Stimulated activated CD8-positive, alpha-beta memory T cell treated with anti-CD3 and anti-CD28 coated beads, Interleukin-2, amount 100 ng/mL, for 48 hours (primary cell): ENCODE results near the gene BCO1.
A peak's percentile ranks its signal among the peaks of the same experiment; 100 is the strongest.

Experiments used
- DNase-seq, 2 donors: peaks; one replicate each; pipeline ENCODE4 v3.0.0-alpha.2; 2020; ENCODE audit warnings: low read depth in 2 of 2

The BCO1 gene

GRCh38 chr16:81318711-81319110 lies 80.2 kb downstream of the BCO1 start:
- DNase-seq = no peak

- no peak for DNase-seq
Observed at GRCh38 chr16:81319221-81319912, 80.9 kb downstream of the BCO1 start.

- no peak for DNase-seq
Observed at GRCh38 chr16:81321039-81321438, 82.5 kb downstream of the BCO1 start.

- no peak for DNase-seq
Observed at GRCh38 chr16:81321536-81321935, 83.0 kb downstream of the BCO1 start.

- no peak for DNase-seq
Observed at GRCh38 chr16:81324808-81325207, 86.3 kb downstream of the BCO1 start.

GRCh38 chr16:81327011-81327410 lies 88.5 kb downstream of the BCO1 start:
- no peak for DNase-seq

- DNase-seq = no peak
Observed at GRCh38 chr16:81327447-81328196, 89.1 kb downstream of the BCO1 start.

GRCh38 chr16:81329947-81330346 lies 91.5 kb downstream of the BCO1 start:
- DNase-seq = no peak

- DNase-seq = no peak
Observed at GRCh38 chr16:81333356-81333755, 94.9 kb downstream of the BCO1 start.

- peak in 1 of 2 donors; percentile 13 for DNase-seq
Observed at GRCh38 chr16:81335669-81336068, 97.2 kb downstream of the BCO1 start.

GRCh38 chr16:81337097-81337496 lies 98.6 kb downstream of the BCO1 start:
- no peak for DNase-seq
